Fibroblast of pulmonary artery (primary cell): Measurements from ENCODE around the gene KCNMA1.

Experiments used
- DNase-seq: peaks from one replicate; pipeline ENCODE4 v3.0.0-alpha.2; 2010; ENCODE audit warnings: low read depth
- H3K4me3 ChIP-seq: replicated peaks from 2 replicates; pipeline ENCODE4 v1.5.1; 2011; ENCODE audit warnings: low read depth, mild to moderate bottlenecking, control low read depth, low read length, moderate library complexity
- TF ChIP-seq, protein P1 (sequence below): IDR thresholded peaks from 2 replicates; pipeline ENCODE4 v1.5.1; 2011; ENCODE audit warnings: mild to moderate bottlenecking, control low read depth, low read length, inconsistent platforms; ENCODE audit errors: missing control alignments

KCNMA1 gene

DNA sequence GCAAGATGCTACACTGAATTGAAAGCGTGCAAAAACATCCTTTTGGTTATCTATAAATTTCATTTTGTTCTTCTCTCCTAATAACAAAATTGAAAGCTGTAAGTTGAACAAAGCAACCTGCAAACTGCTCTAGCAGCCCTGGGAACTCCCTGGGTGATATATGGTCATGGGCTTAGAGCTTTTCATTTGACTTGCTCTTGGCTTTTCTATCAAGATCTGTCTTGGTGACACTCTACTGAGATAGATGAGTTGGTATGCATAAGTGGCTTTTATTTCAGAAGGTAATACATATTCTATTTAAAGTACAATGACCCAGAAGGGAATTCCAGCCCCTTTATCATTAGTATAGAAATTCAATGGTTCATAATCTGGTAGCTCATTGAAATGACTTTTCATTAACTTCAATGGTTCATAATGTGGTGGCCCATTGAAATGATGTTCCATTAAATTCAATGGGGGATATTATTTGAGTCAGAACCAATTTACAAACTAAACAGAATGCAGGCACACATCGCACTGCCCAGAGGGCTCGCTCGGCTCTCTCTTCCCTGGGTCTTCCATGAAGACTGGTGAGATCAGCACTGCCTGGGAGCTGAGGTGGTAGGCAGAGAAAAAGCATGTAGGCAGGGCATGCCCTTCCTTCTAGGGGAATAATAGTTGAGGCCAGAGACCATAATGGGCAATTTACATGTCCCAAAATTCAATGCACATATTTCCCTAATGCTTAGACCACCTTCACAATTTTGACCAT is 10.1 kb upstream of the KCNMA1 start:
- DNase-seq = no peak
- TF ChIP-seq, protein P1, sequence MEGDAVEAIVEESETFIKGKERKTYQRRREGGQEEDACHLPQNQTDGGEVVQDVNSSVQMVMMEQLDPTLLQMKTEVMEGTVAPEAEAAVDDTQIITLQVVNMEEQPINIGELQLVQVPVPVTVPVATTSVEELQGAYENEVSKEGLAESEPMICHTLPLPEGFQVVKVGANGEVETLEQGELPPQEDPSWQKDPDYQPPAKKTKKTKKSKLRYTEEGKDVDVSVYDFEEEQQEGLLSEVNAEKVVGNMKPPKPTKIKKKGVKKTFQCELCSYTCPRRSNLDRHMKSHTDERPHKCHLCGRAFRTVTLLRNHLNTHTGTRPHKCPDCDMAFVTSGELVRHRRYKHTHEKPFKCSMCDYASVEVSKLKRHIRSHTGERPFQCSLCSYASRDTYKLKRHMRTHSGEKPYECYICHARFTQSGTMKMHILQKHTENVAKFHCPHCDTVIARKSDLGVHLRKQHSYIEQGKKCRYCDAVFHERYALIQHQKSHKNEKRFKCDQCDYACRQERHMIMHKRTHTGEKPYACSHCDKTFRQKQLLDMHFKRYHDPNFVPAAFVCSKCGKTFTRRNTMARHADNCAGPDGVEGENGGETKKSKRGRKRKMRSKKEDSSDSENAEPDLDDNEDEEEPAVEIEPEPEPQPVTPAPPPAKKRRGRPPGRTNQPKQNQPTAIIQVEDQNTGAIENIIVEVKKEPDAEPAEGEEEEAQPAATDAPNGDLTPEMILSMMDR = no peak
- H3K4me3 ChIP-seq = no peak overlapping the region

DNA sequence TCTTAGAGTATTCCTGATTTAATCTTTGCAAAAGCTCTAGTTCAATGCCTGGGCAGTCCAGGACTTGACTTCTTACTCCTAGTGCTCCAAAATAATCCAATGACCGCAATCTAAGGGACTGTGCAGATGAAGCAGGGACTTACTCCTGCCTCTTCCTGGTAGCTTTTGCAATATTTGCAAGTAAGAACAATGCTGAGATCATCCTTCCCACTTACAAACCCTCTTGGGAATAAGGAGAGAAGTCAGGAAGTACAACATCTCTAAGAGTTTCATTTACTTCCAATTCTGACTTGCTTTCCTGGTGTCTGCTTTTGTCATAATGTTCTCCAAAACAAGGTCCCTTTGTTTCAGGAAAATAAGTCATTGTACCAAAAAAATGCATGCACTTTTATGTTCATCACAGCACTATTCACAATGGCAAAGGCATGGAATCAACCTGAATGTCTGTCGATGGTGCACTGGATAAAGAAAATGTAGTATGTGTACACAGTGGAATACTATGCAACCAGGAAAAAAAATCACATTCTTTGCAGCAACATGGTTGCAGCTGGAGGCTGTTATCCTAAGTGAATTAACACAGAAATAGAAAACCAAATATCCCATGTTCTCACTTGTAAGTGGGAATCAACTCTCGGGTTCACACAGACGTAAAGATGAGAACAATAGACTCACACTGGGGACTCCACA is 7.1 kb upstream of the KCNMA1 start:
- H3K4me3 ChIP-seq = no peak overlapping the region
- peak; percentile 29 for DNase-seq
- TF ChIP-seq, protein P1 = no peak

DNA sequence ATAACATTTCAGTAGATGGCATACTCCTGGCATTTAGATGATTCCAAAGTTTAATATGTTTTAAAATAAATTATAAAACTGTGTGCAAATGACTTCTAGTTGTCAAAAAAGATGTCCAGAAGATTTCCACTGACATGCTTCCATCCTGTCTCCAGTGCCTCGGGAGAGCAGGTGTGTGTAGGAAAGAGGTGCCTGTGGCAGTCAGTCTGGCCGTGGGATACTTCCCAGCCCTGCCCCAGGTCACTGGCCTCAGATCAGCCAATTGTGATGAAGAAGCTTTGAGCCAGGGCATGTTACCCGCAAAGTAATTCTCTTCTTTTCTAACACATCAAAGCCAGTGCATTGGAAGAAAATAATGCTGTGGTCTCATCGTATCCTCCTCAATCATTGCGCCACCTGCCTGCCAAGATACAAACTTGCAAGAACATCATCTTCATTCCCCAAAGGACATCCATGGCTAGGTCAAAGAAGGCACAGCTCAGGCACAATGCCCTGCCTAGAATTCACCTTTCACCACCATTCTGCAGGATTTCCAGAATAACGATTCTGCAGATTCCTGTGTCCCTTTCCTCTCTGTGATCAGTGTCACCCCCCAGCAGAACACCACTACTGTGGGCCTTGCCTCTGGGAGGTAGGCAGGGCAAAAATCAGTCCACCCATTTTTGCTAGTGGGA is 6.3 kb upstream of the KCNMA1 start:
- DNase-seq = peak; percentile 81

DNA sequence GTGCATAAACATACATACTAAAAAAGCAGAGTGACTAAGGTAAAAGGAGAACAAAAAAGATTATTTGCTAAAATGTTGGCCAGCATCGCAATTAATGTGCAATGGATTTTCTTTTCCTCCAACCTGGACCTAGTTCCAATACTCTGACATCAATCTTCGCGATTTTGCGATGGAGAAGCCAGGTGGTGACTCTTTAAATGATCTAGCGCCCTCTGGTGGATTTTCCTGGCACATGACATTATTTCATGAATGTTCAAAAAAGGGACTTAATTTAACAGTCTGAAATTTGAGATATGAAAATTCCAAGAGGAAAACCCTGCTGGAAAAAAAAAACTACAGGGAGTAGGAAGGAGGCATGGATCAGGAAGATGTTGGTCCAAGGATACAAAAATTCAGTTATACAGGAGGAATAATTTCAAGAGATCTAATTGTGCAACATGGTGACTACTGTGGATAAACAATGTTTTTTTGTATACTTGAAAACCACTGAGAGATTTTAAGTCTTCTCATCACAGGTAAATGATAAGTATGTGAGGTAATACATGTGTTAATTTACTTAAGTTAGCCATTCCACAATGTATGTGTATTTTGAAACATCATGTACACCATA is 4.3 kb upstream of the KCNMA1 start:
- no peak overlapping the region for H3K4me3 ChIP-seq
- peak; percentile 86 for DNase-seq
- TF ChIP-seq, protein P1 = peak; percentile 72

More for the DNA sequence above, 6.3 kb upstream of the KCNMA1 start:
- TF ChIP-seq, protein P1 = peak; percentile 67
- H3K4me3 ChIP-seq = no peak overlapping the region

DNA sequence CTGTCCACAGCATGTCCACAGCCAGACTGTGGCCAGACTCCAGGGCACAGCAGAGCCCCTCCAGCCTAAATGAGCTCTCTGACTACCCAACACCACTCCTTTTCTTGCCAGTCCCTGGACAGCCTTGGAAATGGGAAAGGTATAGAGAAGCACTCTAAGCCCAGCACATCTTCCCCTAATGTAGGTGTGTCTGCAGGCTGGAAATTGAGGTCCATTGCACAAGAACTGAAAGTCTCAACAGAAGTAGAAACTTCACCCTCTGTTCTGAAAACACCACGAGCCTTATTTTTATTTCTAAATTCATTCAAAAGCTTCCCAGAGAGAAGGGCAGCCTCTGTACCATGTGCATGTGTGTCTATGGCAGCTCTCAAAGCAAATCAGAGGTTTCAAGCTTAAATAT is 3.7 kb upstream of the KCNMA1 start:
- H3K4me3 ChIP-seq = no peak overlapping the region
- TF ChIP-seq, protein P1 = no peak
- no peak for DNase-seq

DNA sequence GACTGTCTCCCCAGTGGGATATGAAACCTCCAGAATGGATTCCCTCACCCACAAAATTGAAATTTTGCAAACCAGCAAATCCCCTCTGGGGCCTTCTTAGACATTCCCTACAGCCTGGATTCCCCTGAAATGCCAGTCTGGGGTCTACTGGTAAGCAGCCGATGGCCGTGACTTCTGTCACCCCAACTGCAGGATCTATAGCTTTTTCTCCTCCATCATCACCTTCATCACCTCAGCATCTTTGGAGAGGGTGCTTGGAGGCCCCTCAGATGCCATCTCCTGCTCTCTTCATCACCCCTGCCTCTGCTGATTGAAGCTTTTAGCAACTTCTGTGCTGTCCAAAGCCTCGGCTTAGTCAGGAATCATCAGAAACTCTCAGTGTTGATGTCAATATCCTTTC is 2.6 kb upstream of the KCNMA1 start:
- TF ChIP-seq, protein P1 = no peak
- no peak overlapping the region for H3K4me3 ChIP-seq

More for the DNA sequence above, 2.6 kb upstream of the KCNMA1 start:
- DNase-seq = no peak
